Hematopoietic multipotent progenitor cell treated with erythropoietin and hydrocortisone succinate and interleukin-3 and kit ligand, for 17 days (in vitro differentiated cells): ENCODE measurements around the gene ELF5.

Experiments used
- DNase-seq: peaks from one replicate; pipeline ENCODE4 v3.0.0-alpha.2; 2015; ENCODE audit warnings: low spot score

ELF5 gene

GRCh38 chr11:34454308-34455032 lies 59.1 kb downstream of the ELF5 start:
- peak; percentile 29 for DNase-seq

- DNase-seq = no peak
Measured at GRCh38 chr11:34451053-34451452, 62.5 kb downstream of the ELF5 start.

- DNase-seq = no peak
Measured at GRCh38 chr11:34449013-34449412, 64.6 kb downstream of the ELF5 start.

GRCh38 chr11:34448223-34448994 lies 65.2 kb downstream of the ELF5 start:
- DNase-seq = no peak

GRCh38 chr11:34447044-34447443 lies 66.5 kb downstream of the ELF5 start:
- peak; percentile 30 for DNase-seq

- DNase-seq = peak; percentile 77
Measured at GRCh38 chr11:34446386-34446785, 67.2 kb downstream of the ELF5 start.

- DNase-seq = no peak
Measured at GRCh38 chr11:34445956-34446355, 67.6 kb downstream of the ELF5 start.

- peak; percentile 34 for DNase-seq
Measured at GRCh38 chr11:34444428-34444827, 69.2 kb downstream of the ELF5 start.

- DNase-seq = peak; percentile 40
Measured at GRCh38 chr11:34443136-34443535, 70.5 kb downstream of the ELF5 start.

- peak; percentile 40 for DNase-seq
Measured at GRCh38 chr11:34441814-34442213, 71.8 kb downstream of the ELF5 start.

GRCh38 chr11:34439610-34440198 lies 73.9 kb downstream of the ELF5 start:
- peak; percentile 71 for DNase-seq

- DNase-seq = peak; percentile 99
Measured at GRCh38 chr11:34438529-34439507, 74.8 kb downstream of the ELF5 start, which contains the start of gene CAT. Gene CAT, plus strand, starts transcription at chr11:34438934. Its CDS starts 80 bp downstream, at chr11:34439014.

- DNase-seq = no peak
Measured at GRCh38 chr11:34437224-34438125, 76.1 kb downstream of the ELF5 start.

- DNase-seq = no peak
Measured at GRCh38 chr11:34433899-34434298, 79.7 kb downstream of the ELF5 start.

GRCh38 chr11:34432822-34433221 lies 80.8 kb downstream of the ELF5 start:
- DNase-seq = no peak

- no peak for DNase-seq
Measured at GRCh38 chr11:34431979-34432378, 81.6 kb downstream of the ELF5 start.
